ENCODE measurements around the gene ACTL10.

Gene ACTL10

DNA sequence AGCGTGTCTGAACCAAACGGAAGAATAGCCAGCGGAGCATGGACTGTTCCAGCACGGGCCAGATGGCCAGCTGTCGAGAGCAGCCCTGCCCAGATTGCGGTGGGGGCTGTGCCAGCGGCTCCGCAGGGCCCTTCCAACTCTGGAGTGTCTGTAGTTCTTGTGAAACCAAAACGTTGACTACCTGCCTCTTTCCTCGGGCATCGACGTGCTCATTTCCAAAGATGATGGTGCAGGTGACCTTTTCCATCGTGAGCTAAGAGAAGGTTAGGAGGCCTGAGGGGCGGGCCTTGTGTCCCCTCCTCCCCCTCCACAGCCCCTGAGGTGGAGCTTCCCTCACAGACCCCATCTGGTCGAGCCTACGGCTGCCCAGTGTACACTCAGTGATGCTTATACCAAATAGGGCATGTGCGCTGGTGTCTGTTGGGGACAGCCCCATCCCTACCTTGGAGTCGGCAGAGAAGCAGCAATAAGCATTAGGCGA, 17.5 kb upstream of the ACTL10 start:
- no peak for DNase-seq (ENCODE audit: low read depth)

DNA sequence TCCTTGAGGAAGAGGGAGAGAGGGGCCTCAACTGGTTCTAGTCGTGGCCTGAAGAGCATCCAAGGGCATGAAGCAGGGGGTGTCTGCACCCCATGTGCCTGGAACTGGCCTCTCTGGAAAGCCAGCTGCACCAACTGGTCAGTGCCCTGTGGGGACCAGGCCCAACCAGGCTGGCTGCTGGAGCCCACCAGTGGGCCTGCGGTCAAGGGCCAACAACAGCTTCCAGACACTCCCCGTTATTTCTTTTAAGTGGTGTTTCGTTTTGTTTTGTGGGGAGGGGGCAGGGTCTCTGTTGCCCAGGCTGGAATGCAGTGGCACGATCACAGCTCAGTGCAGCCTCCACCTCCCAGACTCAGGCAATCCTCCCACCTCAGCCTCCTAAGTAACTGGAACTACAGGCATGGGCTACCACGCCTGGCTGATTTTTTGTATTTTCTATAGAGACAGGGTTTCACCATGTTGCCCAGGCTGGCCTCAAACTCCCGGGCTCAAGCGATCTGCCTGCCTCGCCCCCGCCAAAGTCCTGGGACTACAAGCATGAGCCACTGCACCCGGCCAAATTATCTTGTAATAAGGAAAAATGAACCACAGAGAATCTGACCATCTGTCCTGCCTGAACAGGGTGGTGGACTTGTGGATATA, 16.5 kb upstream of the ACTL10 start:
- no peak for DNase-seq (ENCODE audit: low read depth)

DNA sequence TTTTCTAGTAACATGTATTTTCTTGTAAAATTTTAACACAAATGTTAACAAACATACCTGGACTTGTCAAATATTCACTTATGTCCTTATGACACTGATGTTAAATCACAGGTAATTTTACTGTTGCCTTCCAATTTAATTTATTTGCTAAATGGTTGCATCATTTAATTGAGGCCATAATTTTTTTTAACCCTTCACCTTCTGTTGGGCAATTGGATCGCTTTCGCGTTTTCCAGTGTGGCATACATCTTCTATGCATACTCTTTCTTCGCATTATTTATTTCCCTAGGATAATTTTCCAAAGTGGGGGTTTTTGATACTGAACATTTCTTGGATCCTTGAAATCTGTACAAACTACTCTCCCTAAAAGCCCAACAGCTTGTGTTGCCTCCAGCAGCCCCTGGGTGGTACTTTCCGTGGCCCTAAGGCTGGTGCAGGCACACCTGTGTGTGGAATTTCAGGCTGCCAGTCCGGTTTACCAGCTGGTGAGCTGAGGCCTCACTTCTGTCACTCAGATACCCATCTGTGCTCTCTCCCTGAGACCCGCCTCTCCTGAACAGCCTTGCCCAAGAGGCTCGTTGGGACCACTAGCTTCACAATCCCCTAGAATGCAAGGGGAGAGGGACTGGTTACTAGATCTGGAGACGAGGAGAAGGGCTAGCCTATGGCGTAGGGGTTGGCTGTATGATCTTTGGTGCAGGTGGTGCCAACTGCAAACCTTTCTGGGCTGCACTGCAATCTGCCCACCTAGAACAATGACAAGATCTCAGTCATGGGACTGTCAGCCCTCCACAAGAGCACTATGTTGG, 15.8 kb upstream of the ACTL10 start:
- DNase-seq (ENCODE audit: low read depth): no peak

DNA sequence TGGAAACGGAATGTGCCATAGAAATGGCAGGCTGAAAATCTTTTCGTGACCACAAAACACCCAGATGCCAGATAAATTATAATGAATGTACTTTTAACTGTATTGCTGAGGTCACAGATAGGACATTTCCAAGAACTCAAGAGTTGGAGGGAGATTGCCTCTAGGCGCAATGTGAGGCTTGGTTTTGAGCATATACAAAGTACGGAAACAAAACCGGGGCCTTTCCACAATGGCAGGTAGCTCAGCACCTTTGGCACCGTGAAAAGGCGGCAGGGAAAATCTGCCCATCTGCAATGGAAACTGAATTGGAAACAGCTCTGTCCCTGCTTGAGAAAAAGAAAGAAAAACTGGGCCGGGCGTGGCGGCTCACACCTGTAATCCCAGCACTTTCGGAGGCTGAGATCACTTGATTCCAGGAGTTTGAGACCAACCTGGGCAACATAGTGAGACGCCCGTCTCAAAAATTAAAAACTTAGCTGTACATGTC, 15.1 kb upstream of the ACTL10 start:
- DNase-seq (ENCODE audit: low read depth): no peak

DNA sequence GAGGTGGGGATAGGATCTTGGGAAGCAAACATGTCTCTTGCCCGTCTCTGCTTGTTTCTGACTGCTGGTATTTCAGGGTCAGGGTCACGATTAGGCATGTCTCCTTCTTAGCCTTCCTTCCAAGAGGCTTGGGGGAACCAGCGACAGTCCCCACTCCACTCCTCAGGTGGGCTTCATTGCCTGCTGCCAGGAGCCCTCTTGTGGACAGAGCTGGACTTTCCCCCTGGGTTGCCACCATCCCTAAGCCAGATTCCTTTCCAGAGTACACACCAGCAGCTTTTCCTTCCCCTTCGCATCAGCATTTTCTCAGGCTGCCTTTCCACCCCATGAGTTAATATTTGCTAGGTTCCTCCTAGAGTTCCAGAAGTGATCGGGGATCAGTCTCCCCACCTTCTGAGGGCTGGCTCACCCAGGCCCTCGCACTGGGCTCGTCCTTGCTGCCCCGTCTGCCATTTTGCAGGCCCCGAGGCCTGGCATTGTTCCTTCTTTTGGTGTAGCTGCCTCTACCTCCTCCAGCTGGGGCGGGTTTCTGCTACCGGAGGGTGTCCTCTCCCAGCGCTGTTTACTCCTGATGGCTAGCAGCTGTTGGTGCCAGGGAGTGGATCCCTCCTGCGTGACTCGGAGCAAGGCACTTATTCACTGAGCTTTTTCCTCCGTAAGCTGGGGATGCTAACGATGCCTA, 13.4 kb upstream of the ACTL10 start:
- no peak for DNase-seq (ENCODE audit: low read depth)

DNA sequence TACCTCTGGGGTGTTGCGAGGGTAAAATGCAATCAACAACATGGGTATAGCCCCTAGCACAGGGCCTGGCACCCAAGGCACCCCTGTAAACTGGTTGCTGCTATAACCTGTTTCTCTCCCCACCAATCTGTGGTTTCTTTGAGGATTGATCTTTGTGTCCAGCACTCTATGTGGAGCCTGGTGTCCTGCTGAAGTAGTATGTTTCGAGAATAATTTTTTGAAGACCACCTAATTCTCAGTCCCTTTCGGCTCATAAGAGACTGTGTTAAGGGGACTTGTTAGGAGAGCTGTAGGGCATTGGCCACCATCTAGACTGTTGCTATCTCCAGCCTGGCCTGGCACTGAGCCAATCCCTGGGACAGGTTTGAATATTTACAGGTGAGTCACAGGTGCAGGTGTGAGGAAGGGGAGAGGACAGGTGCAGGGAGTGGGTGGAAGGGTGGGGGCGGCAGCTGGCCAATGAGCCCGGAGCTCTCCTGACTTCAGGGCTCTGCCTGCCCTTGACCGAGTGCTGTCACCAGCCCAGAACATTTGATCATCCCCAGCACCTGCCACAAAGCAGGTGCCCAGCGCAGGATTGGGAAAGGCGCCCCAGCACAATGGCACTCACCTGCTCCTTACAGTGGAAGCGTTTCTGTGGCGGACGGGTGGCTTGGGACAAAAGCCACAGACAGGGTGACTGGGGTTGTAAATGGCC, 12.7 kb upstream of the ACTL10 start:
- DNase-seq (ENCODE audit: low read depth): no peak

DNA sequence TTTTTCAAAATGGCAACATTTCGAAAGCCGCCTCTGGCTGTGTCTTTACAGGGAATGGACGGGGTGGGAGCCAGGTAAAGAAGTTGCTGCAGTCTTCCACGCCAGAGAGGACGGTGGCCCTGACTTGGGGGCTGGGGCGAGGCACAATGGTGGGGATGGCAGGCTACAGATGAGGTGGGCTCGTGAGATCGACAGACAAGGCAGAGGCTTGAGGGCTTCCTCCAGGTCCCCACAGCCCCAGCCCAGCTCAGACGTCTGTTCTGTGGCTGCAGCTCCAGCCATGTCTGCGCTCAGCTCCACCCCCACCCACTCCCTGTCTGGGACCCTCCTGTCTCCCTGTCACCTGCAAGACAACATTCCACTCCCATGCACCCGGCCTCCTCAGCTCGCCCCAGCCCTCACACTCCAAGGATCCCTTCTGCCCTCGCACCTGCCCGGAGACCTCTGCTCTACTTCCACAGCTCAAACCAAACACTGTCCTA, 12.0 kb upstream of the ACTL10 start:
- no peak for DNase-seq (ENCODE audit: low read depth)

DNA sequence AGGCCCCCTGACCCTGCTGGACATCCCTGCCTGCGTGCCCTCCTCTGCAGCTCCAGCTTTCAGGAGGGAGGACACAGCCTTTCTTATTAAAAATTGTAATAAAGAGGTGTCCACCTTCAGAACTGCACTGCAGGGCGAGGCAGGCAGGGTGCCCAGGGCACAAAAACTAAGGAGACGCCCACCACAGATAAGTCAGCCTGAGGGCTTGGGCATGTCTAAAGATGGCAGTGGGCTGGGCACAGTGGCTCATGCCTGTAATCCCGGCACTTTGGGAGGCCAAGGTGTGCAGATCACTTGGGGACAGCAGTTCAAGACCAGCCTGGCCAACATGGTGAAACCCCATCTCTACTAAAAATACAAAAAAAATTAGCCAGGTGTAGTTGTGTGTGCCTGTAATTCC, 11.6 kb upstream of the ACTL10 start:
- DNase-seq (ENCODE audit: low read depth): no peak

DNA sequence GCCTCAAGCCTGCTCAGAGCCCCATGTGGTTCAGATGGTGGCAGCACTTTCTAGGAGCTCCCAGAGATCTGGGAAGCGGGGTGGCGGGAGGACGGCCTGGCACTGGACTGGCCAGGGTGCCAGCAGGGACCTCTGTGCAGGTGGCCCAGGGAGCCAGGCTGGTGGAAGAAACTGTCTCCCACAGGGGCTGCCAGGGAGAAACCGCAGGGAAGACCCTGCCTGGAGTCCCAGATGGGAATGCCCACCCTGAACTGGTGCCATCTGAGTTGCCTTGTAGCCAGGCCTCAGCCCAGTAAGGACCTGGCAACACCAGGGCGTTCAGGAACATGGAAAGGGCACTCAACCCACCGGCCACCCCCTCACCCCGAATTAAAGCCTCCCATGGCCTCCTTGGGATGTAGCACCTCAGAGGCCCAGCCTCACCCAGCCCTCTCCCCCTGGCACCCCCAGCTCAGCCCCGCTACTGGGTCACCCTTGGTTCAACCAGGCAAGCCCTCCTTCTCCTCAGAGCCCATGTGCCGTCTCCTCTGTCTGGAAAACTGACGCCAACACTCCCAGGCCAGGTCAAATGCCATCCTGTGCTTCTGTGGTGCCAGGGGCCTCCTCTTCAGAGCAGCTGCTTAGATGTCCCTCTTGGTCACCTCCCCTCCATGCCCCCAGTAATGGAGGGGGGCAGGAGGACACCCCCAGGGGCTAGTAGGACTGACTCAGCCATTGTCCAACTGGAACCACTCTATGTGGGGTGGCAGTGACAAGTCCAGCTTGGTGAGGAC, 10.5 kb upstream of the ACTL10 start:
- no peak for DNase-seq (ENCODE audit: low read depth)

DNA sequence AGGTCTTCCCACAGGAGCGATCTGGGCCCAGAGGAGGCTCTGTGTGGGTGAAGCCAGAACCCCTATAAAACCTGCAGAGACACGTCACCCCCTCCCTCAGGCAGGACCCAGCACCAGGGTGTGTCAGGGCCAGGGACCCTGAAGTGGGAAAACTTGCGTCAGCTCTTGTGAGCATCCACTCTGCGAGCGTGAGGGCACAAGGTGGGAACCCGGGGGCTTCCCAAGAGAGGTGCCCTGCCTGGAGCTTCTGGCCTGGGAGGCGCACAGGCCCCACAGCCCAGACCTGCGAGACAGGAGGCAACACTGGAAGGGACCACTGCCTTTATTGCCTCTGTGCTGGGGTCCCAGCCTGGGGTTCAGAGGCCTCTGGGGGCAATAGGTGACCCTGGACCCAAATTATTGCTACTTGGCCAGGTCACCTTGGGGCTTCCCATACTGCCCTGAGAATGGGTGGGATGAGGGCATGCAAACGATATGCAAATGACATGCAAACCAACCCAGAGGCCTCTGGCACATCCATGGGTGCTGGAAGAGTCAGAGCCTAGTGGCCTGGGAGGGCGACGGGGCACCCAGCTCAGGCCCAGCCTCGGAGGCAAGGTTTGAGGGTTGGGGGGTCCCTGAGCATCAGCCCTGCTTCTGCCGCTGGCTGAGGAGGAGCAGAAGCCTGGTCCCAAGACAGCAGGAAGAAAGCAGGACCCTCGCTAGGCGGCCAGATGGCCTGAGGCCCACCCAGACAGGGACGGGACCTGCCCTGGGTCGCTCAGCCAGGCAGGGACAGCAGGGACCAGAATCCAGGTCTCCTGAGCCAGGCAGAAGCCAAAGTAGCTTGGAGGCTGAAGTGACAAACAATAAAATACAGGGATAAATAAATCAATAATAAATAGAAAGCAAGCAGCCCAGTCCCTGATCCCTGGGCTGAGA, 9.7 kb upstream of the ACTL10 start:
- DNase-seq (ENCODE audit: low read depth): no peak

DNA sequence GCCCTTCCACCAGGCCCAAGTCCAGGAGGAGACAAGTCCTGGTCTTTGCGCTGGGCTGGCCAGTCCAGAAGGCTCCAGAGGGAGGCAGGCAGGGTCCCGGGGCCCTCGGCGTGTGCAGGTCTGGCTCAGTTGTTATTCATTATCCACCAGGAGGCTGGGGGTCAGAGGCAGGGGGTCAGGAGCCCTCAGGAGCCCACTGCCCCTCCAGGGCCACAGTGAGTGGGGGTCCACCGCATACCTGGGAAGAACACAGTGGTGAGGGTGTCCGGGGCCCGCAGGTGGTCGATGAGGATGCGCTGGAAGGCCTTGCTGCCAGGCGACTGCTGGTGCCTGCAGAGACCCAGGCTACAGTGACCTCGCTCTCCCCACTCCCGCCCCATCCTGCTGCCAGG, 9.0 kb upstream of the ACTL10 start:
- DNase-seq (ENCODE audit: low read depth): no peak

DNA sequence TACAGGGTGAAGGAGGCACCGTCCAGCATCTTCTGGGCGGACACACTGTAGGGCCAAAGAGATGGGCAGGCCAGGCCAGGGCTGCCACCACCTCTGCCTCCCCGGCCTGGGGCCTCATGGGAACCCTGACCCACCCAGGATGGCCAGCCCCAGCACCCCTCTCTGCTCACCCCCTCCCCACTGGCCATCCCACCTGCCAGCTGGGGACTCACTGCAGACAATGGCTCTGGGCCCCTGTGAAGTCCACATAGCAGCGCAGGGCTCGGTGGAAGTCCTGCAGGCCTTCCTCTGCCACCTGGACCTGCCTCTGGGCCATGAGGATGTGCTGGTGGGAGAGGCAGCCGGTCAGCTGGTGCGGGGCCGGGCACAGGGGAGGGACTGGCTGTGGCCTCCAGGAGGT, 8.2 kb upstream of the ACTL10 start:
- DNase-seq (ENCODE audit: low read depth): no peak

DNA sequence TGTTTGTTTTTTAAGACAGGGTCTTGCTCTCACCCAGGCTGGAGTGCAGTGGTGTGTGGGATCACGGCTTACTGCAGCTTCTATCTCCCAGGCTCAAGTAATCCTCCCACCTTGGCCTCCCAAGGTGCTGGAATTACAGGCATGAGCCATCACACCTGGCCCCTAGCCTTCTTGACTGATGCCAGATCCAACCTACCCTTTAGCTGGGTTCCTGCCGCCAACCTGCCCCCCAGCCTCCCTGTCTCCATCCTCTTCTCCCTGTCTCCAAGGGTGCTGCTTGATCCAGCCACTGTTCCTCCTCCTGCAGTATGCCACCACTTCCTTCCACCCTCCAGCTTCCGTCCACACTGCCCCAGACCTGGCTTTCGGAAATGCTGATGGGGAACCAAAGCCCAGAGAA, 7.8 kb upstream of the ACTL10 start:
- DNase-seq (ENCODE audit: low read depth): no peak

DNA sequence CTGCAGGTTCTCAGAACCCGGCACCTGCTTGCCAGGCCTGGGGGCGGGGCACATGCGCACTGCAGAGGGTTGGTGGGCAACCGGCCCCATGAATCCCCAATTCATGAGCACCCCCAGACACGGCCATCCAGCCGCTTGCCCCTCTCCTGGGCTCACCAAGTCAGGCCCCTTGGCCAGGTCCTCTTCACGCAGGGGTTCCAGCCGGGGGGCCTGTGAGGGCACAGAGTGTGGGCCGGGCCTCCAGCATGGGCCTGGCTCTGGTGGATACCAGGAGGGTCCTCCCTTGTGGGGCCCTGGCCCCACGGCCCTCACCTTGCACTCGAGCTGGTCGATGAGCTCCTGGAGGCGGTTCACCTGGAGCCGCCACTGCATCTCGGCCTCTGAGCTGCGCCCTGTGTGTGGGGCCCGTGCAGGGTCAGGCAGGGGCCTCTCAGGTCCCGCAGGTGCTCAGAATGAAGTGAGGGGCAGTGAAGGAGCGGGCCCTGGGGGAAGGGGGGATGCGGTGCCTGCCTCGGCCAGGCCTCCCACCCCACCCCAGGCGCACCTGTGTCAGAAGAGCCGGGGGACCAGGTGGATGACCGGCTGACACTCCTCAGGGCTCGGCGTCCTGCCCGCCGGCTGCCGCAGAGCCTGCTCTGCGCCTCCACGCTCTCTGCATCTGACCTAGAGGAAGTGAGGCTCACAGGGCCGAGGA, 7.3 kb upstream of the ACTL10 start:
- DNase-seq (ENCODE audit: low read depth): no peak

DNA sequence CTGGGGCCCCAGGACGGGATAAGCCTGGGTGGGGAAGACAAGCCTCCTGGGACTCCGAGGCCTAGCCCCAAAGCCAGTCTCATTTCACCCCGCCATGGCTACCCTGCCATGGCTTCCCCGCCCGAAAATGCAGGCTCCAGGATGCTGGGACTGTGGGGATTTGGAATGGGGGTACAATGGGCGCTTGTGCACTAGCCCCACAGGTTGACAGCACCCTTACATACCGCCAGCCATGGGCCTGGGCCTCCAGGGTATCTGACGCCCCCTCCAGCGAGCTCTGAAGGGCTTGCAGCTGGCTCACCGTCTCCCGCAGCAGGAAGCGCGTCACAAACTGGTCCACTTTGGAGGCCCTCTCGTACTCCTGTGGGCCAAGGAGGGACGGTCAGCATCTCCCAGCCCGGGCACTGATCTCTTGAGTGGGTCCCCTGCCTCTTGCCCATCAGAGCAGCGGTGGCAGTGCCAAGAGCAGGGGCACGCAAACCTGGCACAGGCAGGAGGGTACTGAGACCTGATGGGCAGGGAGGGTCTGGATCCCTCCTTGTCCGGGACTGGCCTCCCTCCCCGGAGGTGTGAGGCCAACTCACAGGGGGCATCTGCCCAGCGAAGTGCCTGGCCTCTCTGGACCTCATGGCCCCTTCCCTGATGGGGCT, 6.6 kb upstream of the ACTL10 start:
- no peak for DNase-seq (ENCODE audit: low read depth)

DNA sequence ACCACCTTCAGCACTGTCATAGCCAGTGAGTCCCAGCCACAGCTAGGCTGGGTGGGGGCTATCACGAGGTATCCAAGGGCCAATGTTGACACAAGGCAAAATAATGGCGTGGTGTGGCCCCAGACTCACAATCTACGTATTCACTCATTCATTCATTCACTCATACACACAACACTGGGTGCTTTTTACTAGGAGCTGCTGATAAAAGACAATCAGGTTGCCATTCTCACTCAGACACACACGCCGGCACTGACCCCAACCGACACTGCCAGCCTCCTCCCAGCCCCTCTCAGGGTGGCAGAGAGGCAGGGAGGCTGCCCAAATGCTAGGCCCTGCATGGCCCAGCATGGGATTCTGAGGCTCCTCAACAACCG, 6.1 kb upstream of the ACTL10 start:
- no peak for DNase-seq (ENCODE audit: low read depth)

DNA sequence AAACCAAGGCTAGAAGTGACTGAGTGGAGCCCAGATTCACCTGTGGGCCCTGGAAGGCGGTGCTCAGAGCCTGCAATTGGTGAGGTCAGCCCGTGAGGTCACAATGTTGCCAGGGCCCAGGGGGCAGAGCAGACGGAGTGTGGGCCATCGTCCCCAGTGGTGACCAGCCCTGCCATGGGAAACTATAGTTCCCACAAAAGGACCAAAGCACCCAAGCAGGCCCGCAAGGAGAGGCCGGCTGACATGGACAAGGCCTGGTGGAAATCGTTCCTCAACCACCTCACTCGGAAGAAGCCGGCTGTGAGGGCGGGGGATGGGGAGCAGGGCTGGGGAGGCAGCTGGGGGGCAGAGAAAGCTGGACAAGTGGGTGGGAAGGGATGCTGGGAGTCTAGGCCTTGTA, 4.6 kb upstream of the ACTL10 start, which contains the start of gene C20orf144:
C20orf144 (plus strand) TSS at position 156 of the 400 bp plus-strand sequence; CDS start at position 175, 19 bp downstream.
- no peak for DNase-seq (ENCODE audit: low read depth)

DNA sequence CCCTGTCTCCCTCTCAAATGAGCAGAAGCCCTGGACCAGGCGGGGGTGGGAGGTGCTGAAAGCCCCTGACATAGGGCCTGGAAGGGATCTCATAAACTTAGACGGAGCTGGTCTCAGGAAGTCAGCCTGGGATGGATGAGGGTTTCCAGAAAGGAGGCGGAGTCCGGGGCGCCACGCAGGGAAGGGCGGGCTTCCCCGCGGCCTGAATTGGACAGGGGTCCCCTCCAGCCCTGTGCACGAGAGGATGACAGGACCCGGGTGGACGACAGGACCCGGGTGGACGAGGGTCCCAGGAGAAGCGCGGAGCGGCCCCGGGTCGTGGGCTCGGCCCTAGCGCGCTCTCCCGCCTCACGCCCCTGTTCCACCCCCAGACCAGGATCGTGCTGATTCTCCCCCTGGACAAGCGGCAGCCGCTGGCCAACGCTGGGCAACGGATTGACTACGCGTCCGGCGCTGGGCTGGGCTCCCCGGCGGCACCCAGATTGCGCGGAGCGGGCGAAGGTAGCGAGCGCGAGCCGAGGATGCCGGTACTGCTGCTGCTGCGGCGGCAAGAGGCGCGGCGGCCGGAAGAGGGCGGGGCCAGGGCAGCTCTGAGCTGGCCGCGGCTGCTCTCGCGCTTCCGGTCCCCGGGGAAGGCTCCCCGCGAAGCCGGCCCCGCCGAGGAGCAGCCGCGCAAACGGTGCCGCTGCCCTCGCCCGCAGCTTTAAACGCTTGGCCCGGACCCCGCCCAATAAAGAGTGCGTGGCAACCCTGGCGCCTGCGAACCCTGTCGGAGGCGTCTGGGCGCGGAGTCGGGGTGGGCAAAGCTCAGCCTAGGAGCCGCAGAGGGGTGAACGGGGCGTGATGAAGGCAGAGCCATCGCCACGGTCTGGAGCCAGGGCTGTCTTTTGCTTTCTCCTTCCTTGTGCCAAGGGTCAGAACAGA, 3.3 kb upstream of the ACTL10 start:
- DNase-seq (ENCODE audit: low read depth): no peak

Measured in GM04503 (cell line).